GM19240 (cell line): ENCODE measurements around the gene DLGAP1.
"Not testable (repeated sequence)": the region's sequence is repeated elsewhere in the genome, so short reads cannot be mapped to it uniquely, and the experiment has no call there.

Experiments used
- DNase-seq: peaks from one replicate; pipeline ENCODE4 v3.0.0; 2011; ENCODE audit warnings: low spot score; ENCODE audit not compliant: insufficient read length

DLGAP1 gene

GRCh38 chr18:4096486-4096885 lies 358.6 kb downstream of the DLGAP1 start:
- no peak for DNase-seq

- DNase-seq, result no peak
These were observed 361.4 kb downstream of the DLGAP1 start for GRCh38 chr18:4093676-4094075.

- DNase-seq, result no peak
These were observed 370.7 kb downstream of the DLGAP1 start for GRCh38 chr18:4084382-4084900.

- no peak for DNase-seq
These were observed 376.9 kb downstream of the DLGAP1 start for GRCh38 chr18:4078246-4078645.

- no peak for DNase-seq
These were observed 377.4 kb downstream of the DLGAP1 start for GRCh38 chr18:4077721-4078120.

GRCh38 chr18:4077204-4077603 lies 377.9 kb downstream of the DLGAP1 start:
- no peak for DNase-seq

GRCh38 chr18:4074647-4075046 lies 380.5 kb downstream of the DLGAP1 start:
- DNase-seq, result no peak

- DNase-seq, result no peak
These were observed 385.9 kb downstream of the DLGAP1 start for GRCh38 chr18:4069183-4069582.

- DNase-seq, result no peak
These were observed 386.5 kb downstream of the DLGAP1 start for GRCh38 chr18:4068552-4069158.

- DNase-seq, result no peak
These were observed 391.6 kb downstream of the DLGAP1 start for GRCh38 chr18:4063545-4063944.

- DNase-seq, result no peak
These were observed 394.5 kb downstream of the DLGAP1 start for GRCh38 chr18:4060427-4061281.

GRCh38 chr18:4058179-4058578 lies 396.9 kb downstream of the DLGAP1 start:
- no peak for DNase-seq

GRCh38 chr18:4040391-4041092 lies 414.6 kb downstream of the DLGAP1 start:
- no peak for DNase-seq

GRCh38 chr18:4035521-4035920 lies 419.6 kb downstream of the DLGAP1 start:
- DNase-seq, result no peak

GRCh38 chr18:4034815-4035214 lies 420.3 kb downstream of the DLGAP1 start:
- DNase-seq, result not testable (repeated sequence)

GRCh38 chr18:4026542-4026941 lies 428.6 kb downstream of the DLGAP1 start:
- DNase-seq, result no peak

- DNase-seq, result no peak
These were observed 430.4 kb downstream of the DLGAP1 start for GRCh38 chr18:4024702-4025101.

- not testable (repeated sequence) for DNase-seq
These were observed 432.4 kb downstream of the DLGAP1 start for GRCh38 chr18:4022749-4023148.

- DNase-seq, result no peak
These were observed 435.1 kb downstream of the DLGAP1 start for GRCh38 chr18:4020026-4020425.

GRCh38 chr18:4017480-4017879 lies 437.6 kb downstream of the DLGAP1 start:
- DNase-seq, result no peak

- DNase-seq, result no peak
These were observed 438.6 kb downstream of the DLGAP1 start for GRCh38 chr18:4016391-4017049.
